SK-N-SH (cell line): ENCODE measurements around the gene DGAT2. TPM values are rescaled to one million over a fixed set of nuclear protein-coding genes. Genes with fewer than 3 reads are reported as not detected.

Experiments used
- CTCF ChIA-PET: fragments of 300-600, 350-600 bp; formaldehyde crosslinking; extraction: SDS; loops from one replicate; lab custom pipeline; 2021; lab: Yijun Ruan, JAX
- POLR2A ChIA-PET: fragments of 350-600 bp; sonication (Branson Sonifier 250); formaldehyde crosslinking; extraction: SDS; loops from one replicate; lab custom pipeline; 2020; ENCODE audit warnings: antibody characterized with exemption, inconsistent platforms; lab: Yijun Ruan, JAX
- DNase-seq: peaks from one replicate; pipeline ENCODE4 v3.0.0; 2012
- H2AFZ ChIP-seq: fragments of 200-600 bp; sonication (generic); 2 replicates; pipeline ENCODE4 v1.8.1; 2016; ENCODE audit warnings: antibody characterized with exemption, mild to moderate bottlenecking, low read depth
- H3F3A ChIP-seq: fragments of 200-600 bp; sonication (generic); replicated peaks from 2 replicates; pipeline ENCODE3; 2016; ENCODE audit warnings: antibody characterized with exemption, mild to moderate bottlenecking; ENCODE audit not compliant: insufficient read depth
- H3K27ac ChIP-seq, 2 experiments: fragments of 200-500 bp in 1 of 2; fragments of 200-600 bp in 1 of 2; sonication (Bioruptor generic) in 1 of 2; sonication (generic), shearing (Covaris generic) in 1 of 2; 2 replicates each; pipeline versions ENCODE4 v1.5.1 to v1.6.1; 2014 to 2016; ENCODE audit warnings: low read depth in 2 of 2, inconsistent platforms in 1 of 2, low read length in 1 of 2, mild to moderate bottlenecking in 1 of 2, mixed read lengths in 1 of 2
- H3K27me3 ChIP-seq: fragments of 200-600 bp; sonication (generic), shearing (Covaris generic); 2 replicates; pipeline ENCODE4 v1.6.1; 2016; ENCODE audit warnings: mixed run types; ENCODE audit not compliant: insufficient read depth
- H3K36me3 ChIP-seq, 2 experiments: fragments of 200-500 bp in 1 of 2; fragments of 200-600 bp in 1 of 2; sonication (Bioruptor generic) in 1 of 2; sonication (generic) in 1 of 2; replicated peaks in 1 of 2; 2 replicates each; pipeline versions ENCODE3 to v1.5.1; 2014 to 2016; ENCODE audit warnings: low read length in 1 of 2, mild to moderate bottlenecking in 1 of 2; ENCODE audit not compliant: insufficient read depth in 2 of 2, control insufficient read depth in 1 of 2
- H3K4me1 ChIP-seq, 2 experiments: fragments of 200-500 bp in 1 of 2; fragments of 200-600 bp in 1 of 2; sonication (Bioruptor generic) in 1 of 2; sonication (generic), shearing (Covaris generic) in 1 of 2; 2 replicates each; pipeline versions ENCODE4 v1.5.1 to v1.6.1; 2014 to 2016; ENCODE audit warnings: low read depth in 1 of 2, low read length in 1 of 2, mixed run types in 1 of 2; ENCODE audit not compliant: insufficient read depth in 2 of 2, control insufficient read depth in 1 of 2
- H3K4me2 ChIP-seq: fragments of 200-600 bp; sonication (generic), shearing (Covaris generic); 2 replicates; pipeline ENCODE4 v1.6.1; 2017; ENCODE audit warnings: mixed run types
- H3K4me3 ChIP-seq, 2 experiments: fragments of 200-500 bp in 1 of 2; fragments of 200-600 bp in 1 of 2; sonication (Bioruptor generic) in 1 of 2; sonication (generic), shearing (Covaris generic) in 1 of 2; 2 replicates each; pipeline versions ENCODE4 v1.5.1 to v1.8.1; 2014 to 2016; ENCODE audit warnings: low read depth in 2 of 2, inconsistent platforms in 1 of 2, low read length in 1 of 2, mild to moderate bottlenecking in 1 of 2, mixed read lengths in 1 of 2, moderate library complexity in 1 of 2
- H3K79me2 ChIP-seq: fragments of 200-600 bp; sonication (generic); 2 replicates; pipeline ENCODE4 v1.8.1; 2017; ENCODE audit warnings: mild to moderate bottlenecking; ENCODE audit not compliant: insufficient read depth
- H3K9ac ChIP-seq: fragments of 200-600 bp; sonication (generic); 2 replicates; pipeline ENCODE4 v1.6.1; 2017; ENCODE audit warnings: mixed run types
- H3K9me2 ChIP-seq: fragments of 200-600 bp; sonication (generic); 2 replicates; pipeline ENCODE4 v1.6.1; 2017; ENCODE audit warnings: mixed run types
- H3K9me3 ChIP-seq: fragments of 200-600 bp; sonication (generic); 2 replicates; pipeline ENCODE4 v1.6.1; 2017; ENCODE audit warnings: mixed run types, mild to moderate bottlenecking, moderate library complexity
- H4K20me1 ChIP-seq: fragments of 200-600 bp; sonication (generic); 2 replicates; pipeline ENCODE4 v1.6.1; 2017; ENCODE audit warnings: mild to moderate bottlenecking, mixed run types; ENCODE audit not compliant: insufficient read depth
- CHD2 ChIP-seq: fragments of 150-350 bp; IDR thresholded peaks from 2 replicates; pipeline ENCODE4 v1.6.1; 2018; ENCODE audit warnings: low read length; ENCODE audit not compliant: partially characterized antibody
- ELF1 ChIP-seq: IDR thresholded peaks from 2 replicates; pipeline ENCODE4 v1.4.0; 2012
- EP300 ChIP-seq, 2 experiments: IDR thresholded peaks; 2 replicates each; pipeline versions ENCODE4 v1.4.0 to v1.6.1; 2012; ENCODE audit warnings: borderline replicate concordance in 1 of 2, low read depth in 1 of 2, low read length in 1 of 2
- EZH2phosphoT487 ChIP-seq: fragments of 200-600 bp; sonication (generic); IDR thresholded peaks from 2 replicates; pipeline ENCODE4 v1.6.1; 2017; ENCODE audit warnings: low read depth, mixed run types, mild to moderate bottlenecking, antibody characterized with exemption, moderate library complexity, borderline replicate concordance
- FOXJ3 ChIP-seq: sonication (generic); formaldehyde crosslinking; IDR thresholded peaks from 2 replicates; pipeline ENCODE4 v1.5.1; 2020; ENCODE audit warnings: mild to moderate bottlenecking, missing genetic modification reagents
- FOXM1 ChIP-seq: IDR thresholded peaks from 2 replicates; pipeline ENCODE4 v1.4.0; 2012; ENCODE audit warnings: low read depth, mild to moderate bottlenecking
- JUND ChIP-seq: IDR thresholded peaks from 2 replicates; pipeline ENCODE4 v1.4.0; 2012
- NRF1 ChIP-seq: IDR thresholded peaks from 2 replicates; pipeline ENCODE4 v1.6.1; 2012; ENCODE audit warnings: low read depth, mild to moderate bottlenecking, low read length
- POLR2AphosphoS5 ChIP-seq: IDR thresholded peaks from 2 replicates; pipeline ENCODE4 v1.6.1; 2012; ENCODE audit warnings: low read depth, low read length
- RAD21 ChIP-seq: IDR thresholded peaks from 2 replicates; pipeline ENCODE4 v1.6.1; 2012; ENCODE audit warnings: mild to moderate bottlenecking, low read length
- RFX5 ChIP-seq: IDR thresholded peaks from 2 replicates; pipeline ENCODE4 v1.6.1; 2012; ENCODE audit warnings: mild to moderate bottlenecking, improper control_type of control experiment, low read length
- SIN3A ChIP-seq: IDR thresholded peaks from 2 replicates; pipeline ENCODE4 v1.6.1; 2012; ENCODE audit warnings: low read depth, mild to moderate bottlenecking, low read length, moderate library complexity, borderline replicate concordance
- TAF1 ChIP-seq: IDR thresholded peaks from 2 replicates; pipeline ENCODE4 v1.6.1; 2012; ENCODE audit warnings: low read depth, mild to moderate bottlenecking, low read length, moderate library complexity, borderline replicate concordance
- YY1 ChIP-seq: IDR thresholded peaks from 2 replicates; pipeline ENCODE4 v1.4.0; 2012; ENCODE audit warnings: low read depth, mild to moderate bottlenecking
- WGBS: methylation state at CpG from one replicate; pipeline ENCODE4 v1.1.6; 2017; ENCODE audit warnings: low lambda C conversion rate; 5-methylcytosine and 5-hydroxymethylcytosine counted together
- polyA plus RNA-seq, 3 experiments: library from polyadenylated mRNA; depleted of rRNA; stranded (reverse); fragments of >200 nt; gene quantifications; 2 replicates each; pipeline ENCODE4 v1.2.3, GENCODE V29; 2012
- TF ChIP-seq, protein P1 (sequence below): IDR thresholded peaks from 2 replicates; pipeline ENCODE4; 2012
- TF ChIP-seq, protein P2 (sequence below): fragments of 150-350 bp; IDR thresholded peaks from 2 replicates; pipeline ENCODE4 v1.6.1; 2017; ENCODE audit warnings: antibody characterized with exemption, low read length, low read depth, borderline replicate concordance
- TF ChIP-seq, protein P3 (sequence below): fragments of 200-600 bp; sonication (generic); IDR thresholded peaks from 2 replicates; pipeline ENCODE4 v1.6.1; 2017; ENCODE audit warnings: antibody characterized with exemption, mild to moderate bottlenecking, moderate library complexity
- TF ChIP-seq, protein P4 (sequence below): IDR thresholded peaks from 2 replicates; pipeline ENCODE4 v1.4.0; 2012; ENCODE audit warnings: low read depth, borderline replicate concordance
- TF ChIP-seq, protein P5 (sequence below): IDR thresholded peaks from 2 replicates; pipeline ENCODE4 v1.4.0; 2012; ENCODE audit warnings: low read depth

The DGAT2 gene
- polyA plus RNA-seq, 1 of the 3 experiments (the other 2 are of a cell fraction), result 1.4 TPM

DNA sequence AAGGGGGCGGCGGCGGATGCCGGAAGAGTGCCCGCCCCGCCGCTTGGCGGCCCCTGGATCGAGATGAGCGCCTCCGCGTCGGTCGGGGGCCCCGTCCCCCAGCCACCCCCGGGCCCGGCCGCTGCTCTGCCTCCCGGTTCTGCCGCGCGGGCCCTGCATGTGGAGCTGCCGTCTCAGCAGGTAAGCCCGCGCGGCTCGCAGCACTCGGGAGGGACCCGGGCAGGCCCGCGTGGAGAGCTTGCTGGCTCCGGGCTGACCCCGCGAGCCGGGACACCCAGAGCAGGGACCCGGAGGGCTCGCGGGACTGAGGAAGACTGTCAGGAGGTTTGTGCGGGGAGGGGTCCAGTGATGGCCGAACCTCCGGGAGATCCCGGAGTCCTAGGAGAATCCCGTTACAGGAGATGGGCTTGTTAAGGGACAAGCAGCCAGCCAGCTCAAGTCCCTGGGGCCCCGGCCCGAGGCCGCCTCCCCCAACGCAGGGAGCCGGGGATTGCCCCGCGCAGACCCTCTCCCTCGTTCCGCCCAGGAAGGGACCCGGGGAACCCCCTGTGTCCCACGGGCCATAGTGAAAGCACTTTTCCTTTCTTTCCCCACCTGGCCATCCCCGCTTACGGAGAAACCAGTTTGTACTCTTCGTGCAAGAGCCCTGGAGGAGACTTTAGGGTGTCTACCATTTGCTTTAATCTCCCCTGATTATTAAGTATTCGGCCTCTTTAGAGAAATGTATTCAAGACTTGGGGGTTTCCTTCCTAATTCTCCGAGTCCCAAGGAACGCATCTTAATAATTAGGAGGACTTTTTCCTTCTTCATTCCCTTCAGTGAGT is 47.0 kb downstream of the DGAT2 start:
- POLR2A ChIA-PET, result interaction anchor here (0.8 kb wide), 1 partner anchor 9 kb away, joined by 3 read pairs; no protein-coding TSS in a partner anchor
- Histone ChIP-seq H3K9ac (peak overlapping the region; percentile 85), H3K36me3 (no peaks in the 10 kb centered on the region), H3K27me3 (no peaks in the 10 kb centered on the region), H3K27ac (peak overlapping the region; percentile 70 to 88), H3K4me1 (peaks cover 9 to 13% of the 10 kb centered on the region in 2 experiments; a peak in 2 of 4 replicates), H3K9me3 (no peaks in the 10 kb centered on the region), H2AFZ (peak overlapping the region; percentile 90), H3K9me2 (no peaks in the 10 kb centered on the region)
- DNase-seq, result no peak
- WGBS, result 2% methylated on average over 26 of the region's 60 CpGs
- TF ChIP-seq, protein P1, sequence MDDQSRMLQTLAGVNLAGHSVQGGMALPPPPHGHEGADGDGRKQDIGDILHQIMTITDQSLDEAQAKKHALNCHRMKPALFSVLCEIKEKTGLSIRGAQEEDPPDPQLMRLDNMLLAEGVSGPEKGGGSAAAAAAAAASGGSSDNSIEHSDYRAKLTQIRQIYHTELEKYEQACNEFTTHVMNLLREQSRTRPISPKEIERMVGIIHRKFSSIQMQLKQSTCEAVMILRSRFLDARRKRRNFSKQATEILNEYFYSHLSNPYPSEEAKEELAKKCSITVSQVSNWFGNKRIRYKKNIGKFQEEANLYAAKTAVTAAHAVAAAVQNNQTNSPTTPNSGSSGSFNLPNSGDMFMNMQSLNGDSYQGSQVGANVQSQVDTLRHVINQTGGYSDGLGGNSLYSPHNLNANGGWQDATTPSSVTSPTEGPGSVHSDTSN, result no peak
- TF ChIP-seq NRF1 (no peak), ELF1 (no peak), TAF1 (no peak; the same call in 1 of the 2 replicates), CHD2 (no peak), EP300 (IDR thresholded peaks at IDR 0.05; ENCODE audit: borderline replicate concordance in 1 of 2, low read depth in 1 of 2, low read length in 1 of 2) (no peak), SIN3A (no peak), RFX5 (no peak), FOXJ3 (CRISPR knock-in tag) (no peak), YY1 (no peak), FOXM1 (no peak), RAD21 (no peak), POLR2AphosphoS5 (no peak), EZH2phosphoT487 (no peak), JUND (no peak)
- TF ChIP-seq, protein P2, sequence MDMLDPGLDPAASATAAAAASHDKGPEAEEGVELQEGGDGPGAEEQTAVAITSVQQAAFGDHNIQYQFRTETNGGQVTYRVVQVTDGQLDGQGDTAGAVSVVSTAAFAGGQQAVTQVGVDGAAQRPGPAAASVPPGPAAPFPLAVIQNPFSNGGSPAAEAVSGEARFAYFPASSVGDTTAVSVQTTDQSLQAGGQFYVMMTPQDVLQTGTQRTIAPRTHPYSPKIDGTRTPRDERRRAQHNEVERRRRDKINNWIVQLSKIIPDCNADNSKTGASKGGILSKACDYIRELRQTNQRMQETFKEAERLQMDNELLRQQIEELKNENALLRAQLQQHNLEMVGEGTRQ, result no peak
- TF ChIP-seq, protein P3, sequence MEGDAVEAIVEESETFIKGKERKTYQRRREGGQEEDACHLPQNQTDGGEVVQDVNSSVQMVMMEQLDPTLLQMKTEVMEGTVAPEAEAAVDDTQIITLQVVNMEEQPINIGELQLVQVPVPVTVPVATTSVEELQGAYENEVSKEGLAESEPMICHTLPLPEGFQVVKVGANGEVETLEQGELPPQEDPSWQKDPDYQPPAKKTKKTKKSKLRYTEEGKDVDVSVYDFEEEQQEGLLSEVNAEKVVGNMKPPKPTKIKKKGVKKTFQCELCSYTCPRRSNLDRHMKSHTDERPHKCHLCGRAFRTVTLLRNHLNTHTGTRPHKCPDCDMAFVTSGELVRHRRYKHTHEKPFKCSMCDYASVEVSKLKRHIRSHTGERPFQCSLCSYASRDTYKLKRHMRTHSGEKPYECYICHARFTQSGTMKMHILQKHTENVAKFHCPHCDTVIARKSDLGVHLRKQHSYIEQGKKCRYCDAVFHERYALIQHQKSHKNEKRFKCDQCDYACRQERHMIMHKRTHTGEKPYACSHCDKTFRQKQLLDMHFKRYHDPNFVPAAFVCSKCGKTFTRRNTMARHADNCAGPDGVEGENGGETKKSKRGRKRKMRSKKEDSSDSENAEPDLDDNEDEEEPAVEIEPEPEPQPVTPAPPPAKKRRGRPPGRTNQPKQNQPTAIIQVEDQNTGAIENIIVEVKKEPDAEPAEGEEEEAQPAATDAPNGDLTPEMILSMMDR, result no peak
- TF ChIP-seq, protein P4, sequence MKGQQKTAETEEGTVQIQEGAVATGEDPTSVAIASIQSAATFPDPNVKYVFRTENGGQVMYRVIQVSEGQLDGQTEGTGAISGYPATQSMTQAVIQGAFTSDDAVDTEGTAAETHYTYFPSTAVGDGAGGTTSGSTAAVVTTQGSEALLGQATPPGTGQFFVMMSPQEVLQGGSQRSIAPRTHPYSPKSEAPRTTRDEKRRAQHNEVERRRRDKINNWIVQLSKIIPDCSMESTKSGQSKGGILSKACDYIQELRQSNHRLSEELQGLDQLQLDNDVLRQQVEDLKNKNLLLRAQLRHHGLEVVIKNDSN, result no peak
- TF ChIP-seq, protein P5, sequence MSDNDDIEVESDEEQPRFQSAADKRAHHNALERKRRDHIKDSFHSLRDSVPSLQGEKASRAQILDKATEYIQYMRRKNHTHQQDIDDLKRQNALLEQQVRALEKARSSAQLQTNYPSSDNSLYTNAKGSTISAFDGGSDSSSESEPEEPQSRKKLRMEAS, result no peak
- TF ChIP-seq, all 33 proteins: peak for 0
- Histone ChIP-seq H3K4me2 (peak overlapping the region; percentile 82), H3F3A (peaks cover 16% of the 10 kb centered on the region), H3K79me2 (peaks cover 50% of the 10 kb centered on the region), H4K20me1 (peaks cover 5% of the 10 kb centered on the region; the same call in 1 of the 2 replicates), H3K4me3 (peak overlapping the region; percentile 87 to 95)
- CTCF ChIA-PET, result interaction anchor here (4.6 kb wide), 1 partner anchor 13 kb away, joined by 44 read pairs; no protein-coding TSS in a partner anchor
